GM18520 (cell line): ENCODE measurements around the gene RPL22.

Experiments
- ATAC-seq: cut with Tn5 transposase; IDR thresholded peaks from one replicate; pipeline ENCODE4 v1.9.1; 2021; ENCODE audit not compliant: unreplicated experiment

Gene RPL22

GRCh38 chr1:6157132-6157527, 42.3 kb downstream of the RPL22 start:
- ATAC-seq: no peak

- no peak for ATAC-seq
These were observed 44.7 kb downstream of the RPL22 start for GRCh38 chr1:6154525-6155319.

DNA sequence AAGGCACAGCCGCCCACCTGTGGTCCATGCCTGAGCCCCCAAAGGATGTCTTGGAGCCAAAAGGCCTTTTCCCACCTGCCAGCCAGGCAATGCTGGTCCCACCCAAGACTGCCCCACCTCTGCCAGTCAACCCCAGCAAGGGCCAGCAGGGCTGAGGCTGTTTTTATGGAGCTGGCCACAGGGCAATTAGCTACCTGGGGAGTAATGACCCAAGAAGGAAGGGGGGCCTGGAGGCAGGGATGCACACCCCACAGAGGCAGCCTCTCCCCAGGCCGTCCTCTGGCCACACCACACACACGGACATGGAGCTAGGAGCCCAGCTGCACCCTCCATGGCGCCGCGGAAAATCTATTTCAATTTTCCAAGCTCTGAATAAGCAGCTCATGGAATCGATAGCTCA, 46.5 kb downstream of the RPL22 start:
- no peak for ATAC-seq

GRCh38 chr1:6152181-6152580, 47.2 kb downstream of the RPL22 start:
- ATAC-seq: no peak

DNA sequence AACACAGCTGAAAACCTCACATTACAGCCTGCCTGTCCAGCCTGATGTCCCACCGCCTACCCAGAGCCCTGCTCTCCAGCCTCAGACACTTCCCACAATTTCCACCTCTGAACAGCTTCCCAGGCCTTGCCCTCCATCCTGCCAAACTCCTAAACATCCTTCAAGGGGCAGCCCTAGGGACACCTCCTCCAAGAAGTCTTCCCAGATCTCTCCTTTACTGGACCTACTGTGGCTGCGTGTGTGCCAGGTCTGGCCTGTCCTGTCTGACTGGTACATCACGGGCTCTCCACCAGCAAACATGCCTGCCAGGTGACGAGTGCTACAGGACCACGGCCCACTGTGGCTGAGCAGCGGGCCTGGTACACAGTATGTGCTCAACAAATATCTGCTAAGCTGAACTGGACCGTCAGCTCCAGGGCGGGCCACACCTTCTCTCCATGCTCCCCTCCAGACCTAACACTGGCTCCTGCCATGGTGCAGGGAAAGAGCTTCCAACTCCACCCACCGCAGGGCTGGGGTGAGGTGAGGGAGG, 48.0 kb downstream of the RPL22 start:
- no peak for ATAC-seq

GRCh38 chr1:6150006-6150938, 49.1 kb downstream of the RPL22 start:
- ATAC-seq: no peak

DNA sequence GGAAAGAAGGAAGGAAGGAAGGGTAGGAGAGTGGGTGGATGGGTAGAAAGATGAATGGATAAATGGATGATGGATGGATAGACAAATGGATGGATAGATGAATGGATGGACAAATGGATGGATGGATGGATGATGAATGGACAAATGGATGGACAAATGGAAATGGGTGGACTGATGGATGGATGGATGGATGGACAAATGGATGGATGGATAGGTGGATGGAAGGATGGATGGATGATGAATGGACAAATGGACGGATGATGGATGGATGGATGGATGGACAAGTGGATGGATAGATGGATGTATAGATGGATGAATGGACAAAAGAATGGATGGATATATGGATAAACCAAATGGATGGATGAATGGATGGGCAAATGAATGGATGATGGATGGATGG, 49.8 kb downstream of the RPL22 start:
- ATAC-seq: no peak

DNA sequence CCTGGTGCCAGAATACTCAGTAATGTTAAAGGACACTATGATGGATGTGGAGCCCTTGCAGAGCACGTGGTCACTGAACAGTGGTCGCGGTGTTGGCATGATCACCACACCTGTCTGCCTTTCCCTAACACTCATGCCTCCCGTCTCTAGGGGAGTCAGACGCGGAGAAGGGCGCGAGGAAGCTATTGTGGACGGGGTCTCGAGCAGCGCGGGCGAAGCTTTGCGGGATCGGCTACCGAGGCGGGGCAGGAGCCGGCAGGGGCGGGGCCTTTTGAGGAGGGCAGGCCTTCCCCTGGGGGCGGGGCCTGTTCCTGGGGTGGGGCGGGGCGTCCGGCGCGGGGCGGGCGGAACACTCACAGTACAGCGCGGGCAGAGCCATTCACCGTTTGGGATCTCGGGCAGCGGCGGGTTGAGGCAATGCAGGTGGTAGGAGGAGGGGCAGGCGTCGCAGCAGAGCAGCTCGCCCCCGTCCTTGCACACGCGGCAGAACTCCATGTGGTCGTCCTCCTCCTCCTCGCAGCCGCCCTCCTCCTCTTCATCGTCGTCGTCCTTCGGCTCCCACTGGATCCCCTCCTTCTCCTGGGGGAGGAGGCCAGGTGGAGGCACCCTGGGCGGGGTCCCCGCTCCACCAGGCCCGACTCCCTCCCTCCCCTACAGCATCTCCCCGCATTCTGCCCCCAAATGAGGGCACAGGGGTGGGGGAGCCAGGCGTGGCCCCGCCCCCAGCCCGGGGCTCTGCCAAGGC, 50.7 kb downstream of the RPL22 start:
- no peak for ATAC-seq

DNA sequence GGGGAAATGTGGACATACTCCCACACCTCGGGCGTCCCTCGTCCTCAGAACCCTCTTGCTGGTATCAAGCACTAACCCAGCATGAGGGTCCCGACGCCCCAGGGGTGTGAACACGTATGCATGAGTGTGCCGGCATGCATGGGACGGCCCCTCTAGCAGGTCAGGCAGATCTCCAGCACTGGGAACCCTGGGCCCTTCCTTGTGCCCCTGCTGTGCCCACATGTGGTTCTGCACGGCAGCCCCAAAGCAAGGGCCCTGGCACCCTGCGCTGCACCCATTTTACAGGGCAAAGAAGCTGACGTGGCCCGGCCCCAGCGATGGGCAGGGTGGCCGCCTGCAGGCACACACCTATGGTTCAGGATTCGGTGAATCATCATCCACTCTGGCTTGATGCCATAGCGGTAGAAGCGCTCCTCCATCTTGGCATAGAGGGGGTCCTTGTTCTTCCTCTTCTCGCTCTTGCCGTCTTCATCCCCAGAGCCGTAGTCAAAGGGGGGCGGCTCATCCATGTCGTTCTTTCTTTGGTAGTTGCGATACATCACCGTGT, 53.5 kb downstream of the RPL22 start:
- ATAC-seq: no peak

DNA sequence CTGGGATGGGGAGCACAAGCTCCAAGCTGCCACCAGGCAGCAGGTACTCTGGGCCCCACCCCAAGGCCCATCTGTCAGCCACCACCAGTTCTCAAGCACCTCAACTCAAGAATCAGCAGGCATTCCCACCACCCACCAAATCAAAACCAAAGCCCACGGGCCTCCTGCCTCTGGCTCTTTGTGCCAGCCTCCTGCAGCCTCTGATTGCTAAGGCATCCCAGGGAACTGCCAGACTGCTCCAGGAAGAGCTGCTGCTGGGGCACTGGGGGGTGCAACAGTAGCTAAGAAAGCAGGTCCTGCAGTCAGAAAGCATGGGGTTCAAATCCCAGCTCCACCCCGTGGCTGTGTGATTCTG, 54.0 kb downstream of the RPL22 start:
- no peak for ATAC-seq

DNA sequence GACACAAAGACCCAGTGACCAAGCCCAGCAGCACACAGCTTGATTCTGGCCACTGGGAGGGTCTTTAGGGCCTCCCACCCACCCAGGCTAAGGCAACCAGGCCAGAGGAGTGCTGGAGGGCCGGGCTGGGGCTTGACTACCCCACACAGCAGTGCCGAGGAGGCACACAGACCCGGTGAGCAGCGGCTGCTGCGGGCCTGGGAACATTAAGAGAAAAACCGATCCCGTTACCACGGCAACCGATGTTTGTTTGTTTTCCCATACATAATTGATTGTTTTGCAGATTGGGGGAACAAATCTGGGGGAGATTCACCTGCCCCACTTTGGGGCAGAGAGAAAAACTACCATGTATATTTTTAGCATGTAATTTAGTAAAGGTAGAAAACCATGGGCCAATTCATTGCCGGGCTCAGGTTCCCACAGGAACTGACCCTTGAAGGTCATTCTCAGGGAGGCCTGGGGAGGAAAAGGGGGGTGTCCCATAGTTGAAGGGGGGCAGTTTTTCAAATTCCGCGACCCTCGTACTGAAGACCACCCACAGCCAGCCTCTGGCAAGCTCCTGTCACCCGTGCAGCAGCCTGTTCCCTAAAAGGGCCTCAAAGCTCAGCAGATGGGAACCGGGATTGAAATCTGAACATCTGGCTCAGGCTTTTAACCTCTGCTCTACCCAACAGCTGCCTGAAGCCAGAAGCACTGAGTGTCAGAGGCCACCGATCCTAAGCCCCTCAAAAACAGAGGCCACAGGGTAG, 54.6 kb downstream of the RPL22 start:
- ATAC-seq: no peak

GRCh38 chr1:6144175-6144574, 55.2 kb downstream of the RPL22 start:
- no peak for ATAC-seq

GRCh38 chr1:6143395-6143794, 56.0 kb downstream of the RPL22 start:
- ATAC-seq: no peak

- ATAC-seq: no peak
These were observed 56.7 kb downstream of the RPL22 start for GRCh38 chr1:6142734-6143133.

DNA sequence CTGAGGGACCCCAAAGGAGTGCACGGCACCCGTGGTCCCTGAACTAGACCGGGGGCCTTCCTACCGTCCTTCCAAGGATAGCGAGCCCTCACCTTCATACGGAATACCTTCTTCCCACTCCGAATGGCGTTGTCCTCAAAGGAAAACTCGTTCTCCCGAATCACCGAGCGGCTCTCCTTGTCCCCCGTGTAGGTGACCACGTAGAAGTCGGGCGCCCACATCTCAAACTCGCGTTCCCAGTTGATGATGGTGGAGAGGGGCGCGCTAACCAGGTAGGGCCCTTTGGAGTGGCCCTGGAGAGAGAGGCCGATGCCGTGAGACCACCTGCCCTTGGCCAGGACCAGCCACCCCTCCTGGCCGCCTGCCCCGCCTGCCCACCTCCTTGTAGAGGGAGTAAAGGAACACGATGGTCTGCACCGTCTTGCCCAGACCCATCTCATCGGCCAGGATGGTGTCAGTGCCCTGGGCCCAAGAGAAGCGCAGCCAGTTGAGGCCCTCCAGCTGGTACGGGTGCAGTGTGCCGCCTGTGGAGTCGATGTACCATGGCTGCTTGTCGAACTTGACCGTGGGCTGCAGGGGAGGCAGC, 57.3 kb downstream of the RPL22 start:
- no peak for ATAC-seq

DNA sequence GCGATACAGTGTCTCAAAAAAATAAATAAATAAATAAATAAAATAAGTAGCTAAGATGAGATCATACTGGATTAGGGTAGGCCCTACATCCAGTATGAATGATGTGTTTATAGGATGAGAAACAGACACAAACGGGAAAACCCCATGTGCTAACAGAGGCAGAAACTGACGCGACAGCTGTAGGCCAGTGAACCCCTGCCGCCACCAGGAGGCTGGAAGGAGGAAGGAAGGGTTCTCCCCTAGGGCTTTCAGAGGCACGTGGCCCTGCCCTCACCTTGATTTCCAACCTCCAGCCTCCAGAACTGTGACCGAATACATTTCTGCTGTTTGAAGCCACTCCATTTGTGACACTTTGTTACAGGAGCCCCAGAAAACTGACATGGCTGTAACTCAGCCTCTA, 57.8 kb downstream of the RPL22 start:
- no peak for ATAC-seq

DNA sequence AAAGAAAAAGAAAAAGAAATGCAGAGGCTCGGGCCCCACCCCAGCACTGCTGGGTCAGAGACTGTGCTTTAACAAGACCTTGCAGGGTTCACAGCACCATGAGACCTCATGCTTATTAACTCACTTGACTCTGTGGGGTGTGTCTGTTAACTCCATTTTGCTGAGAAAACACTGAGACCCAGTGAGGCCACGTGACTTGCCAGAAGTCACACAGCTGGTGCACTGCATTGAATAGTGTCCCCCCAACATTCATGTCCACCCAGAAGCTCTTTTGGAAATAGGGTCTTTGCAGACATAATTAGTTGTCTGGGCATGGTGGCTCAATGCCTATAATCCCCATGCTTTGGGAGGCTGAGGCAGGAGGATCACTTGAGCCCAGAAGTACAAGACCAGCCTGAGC, 59.0 kb downstream of the RPL22 start:
- no peak for ATAC-seq

- no peak for ATAC-seq
These were observed 61.6 kb downstream of the RPL22 start for GRCh38 chr1:6137758-6138157.

DNA sequence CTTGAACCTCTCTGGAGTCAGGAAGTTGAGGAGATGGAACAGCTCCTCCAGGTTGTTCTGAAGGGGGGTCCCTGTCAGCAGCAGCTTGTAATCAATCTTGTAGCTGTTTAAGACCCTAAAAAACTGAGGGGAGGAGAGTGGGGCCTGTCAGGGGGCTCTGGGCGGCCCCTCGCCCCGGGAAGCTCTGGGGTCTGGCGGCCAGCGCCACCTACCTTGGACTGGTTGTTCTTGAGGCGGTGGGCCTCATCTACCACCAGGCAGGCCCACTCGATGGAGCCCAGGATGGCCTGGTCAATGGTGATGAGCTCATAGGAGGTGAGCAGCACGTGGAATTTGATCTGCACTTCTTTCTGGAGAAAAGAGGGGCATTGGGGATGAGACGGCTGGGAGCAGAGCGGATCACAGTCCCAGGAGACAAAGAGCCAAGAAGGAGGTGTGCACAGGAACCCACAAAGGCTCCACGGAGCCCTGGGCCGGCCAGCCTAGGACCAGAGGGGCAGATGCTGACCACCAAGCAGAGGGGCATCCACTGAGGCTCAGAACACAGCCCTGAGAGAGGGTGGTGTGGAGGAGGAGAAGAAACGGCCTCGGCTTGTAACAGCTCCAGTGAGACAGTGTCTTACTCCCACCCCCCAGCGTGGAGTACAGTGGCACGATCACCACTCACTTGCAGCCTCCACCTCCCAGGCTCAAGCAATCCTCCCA, 62.7 kb downstream of the RPL22 start:
- ATAC-seq: no peak
